LNCAP (cell line): Measurements from ENCODE around the gene CHMP6.

Experiments
- CTCF ChIP-seq: fragments of 450-650 bp; IDR thresholded peaks from 2 replicates; pipeline ENCODE4 v1.5.1; 2017; ENCODE audit warnings: mild to moderate bottlenecking

The CHMP6 gene

GRCh38 chr17:81036197-81036941 lies 44.7 kb downstream of the CHMP6 start:
- TF ChIP-seq CTCF, result no peak

- TF ChIP-seq CTCF, result no peak
Observed at GRCh38 chr17:81037026-81037797, 45.6 kb downstream of the CHMP6 start.

- no peak for TF ChIP-seq CTCF
Observed at GRCh38 chr17:81037798-81038733, 46.4 kb downstream of the CHMP6 start.

- no peak for TF ChIP-seq CTCF
Observed at GRCh38 chr17:81039096-81039495, 47.5 kb downstream of the CHMP6 start.

- no peak for TF ChIP-seq CTCF
Observed at GRCh38 chr17:81039854-81040758, 48.5 kb downstream of the CHMP6 start.

- TF ChIP-seq CTCF, result peak; percentile 31; the same call in 1 of the 2 replicates
Observed at GRCh38 chr17:81040791-81041337, 49.2 kb downstream of the CHMP6 start.
